NCI-H2107 (cell line): ENCODE measurements around the gene RNF151.
"Not testable (repeated sequence)": the region's sequence is repeated elsewhere in the genome, so short reads cannot be mapped to it uniquely, and the experiment has no call there.

Source experiments
- DNase-seq: peaks from one replicate; lab custom pipeline; 2025; lab: John Stamatoyannopoulos, UW

Gene RNF151

GRCh38 chr16:1960665-1961630, 5.7 kb upstream of the RNF151 start:
- DNase-seq, result no peak

GRCh38 chr16:1961651-1962067, 5.0 kb upstream of the RNF151 start:
- no peak for DNase-seq

GRCh38 chr16:1962161-1963153, 4.2 kb upstream of the RNF151 start:
- not testable (repeated sequence) for DNase-seq

DNA sequence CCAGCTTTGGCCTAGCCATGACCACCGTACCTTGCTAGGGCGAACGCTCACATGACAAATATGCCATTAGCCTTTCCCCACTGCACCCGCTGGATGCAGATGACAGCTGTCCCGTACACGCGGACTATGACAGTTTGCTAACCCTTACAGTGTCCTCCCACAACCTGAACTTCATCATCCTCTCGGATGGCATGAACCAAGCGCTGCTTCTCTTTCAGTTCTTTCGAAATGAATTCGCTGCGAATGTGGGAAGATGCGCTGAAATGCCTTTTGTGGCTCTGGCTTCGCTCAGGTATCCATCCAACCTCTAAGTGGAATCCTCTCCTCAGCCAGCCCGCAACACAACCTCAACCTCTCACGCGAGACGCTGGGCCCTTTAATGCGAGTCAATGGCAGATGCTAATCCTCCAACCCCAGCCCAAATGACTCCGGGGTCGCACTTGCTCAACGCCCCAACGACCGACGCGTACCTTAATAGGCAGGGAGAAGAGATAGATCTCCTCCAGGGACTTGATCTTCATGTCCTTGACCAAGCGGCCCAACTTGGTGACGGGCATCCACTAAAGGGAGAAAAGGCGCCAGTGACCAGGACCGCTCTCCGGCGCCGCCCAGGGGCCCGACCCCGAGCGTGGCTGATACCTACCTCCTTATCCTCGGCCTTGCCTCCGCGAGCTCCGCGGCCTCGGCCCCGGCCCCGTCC, 2.7 kb upstream of the RNF151 start:
- DNase-seq, result no peak

DNA sequence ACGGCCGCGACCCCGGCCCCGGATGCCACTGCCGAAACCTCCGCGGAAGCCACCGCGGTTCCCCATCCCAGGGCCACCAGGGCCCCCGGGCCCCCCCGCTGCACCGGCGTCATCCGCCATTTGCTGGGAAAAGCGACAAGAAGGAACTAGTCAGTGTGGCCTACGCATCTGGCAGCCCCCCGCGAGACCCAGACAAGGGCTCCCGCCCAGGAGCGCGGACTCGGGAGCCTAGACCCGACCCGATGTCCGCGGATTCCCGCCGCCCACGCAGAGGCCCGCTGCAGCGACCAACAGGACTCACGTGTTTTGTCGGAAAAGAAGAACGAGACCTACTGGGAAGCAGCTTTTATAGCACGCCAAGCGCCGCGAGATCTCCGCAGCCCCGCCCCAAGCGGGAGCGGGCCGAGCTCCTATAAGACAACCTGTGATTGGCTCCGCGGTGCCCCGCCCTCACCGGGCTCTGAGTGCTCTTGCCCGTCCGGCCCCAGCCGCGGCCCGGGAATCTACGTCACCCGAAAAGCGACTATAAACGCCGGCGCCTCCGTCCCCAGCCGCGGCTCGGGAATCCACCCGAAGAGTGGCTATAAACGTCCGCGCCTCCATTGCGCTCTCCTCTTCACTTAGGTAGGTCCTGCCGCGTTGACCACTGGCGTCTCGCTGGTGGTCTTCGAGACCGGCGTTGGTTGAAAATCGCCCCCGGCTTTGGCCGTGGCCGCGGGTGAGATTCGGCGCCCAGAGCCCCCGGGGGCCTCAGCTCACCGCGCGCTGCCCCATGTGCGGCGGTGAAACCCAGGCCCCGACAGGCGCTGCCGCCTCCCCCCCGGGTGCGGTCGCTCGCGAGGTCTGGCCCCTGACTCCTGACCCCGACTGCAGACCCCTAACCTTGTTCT, 1.9 kb upstream of the RNF151 start, which contains the start of gene RPS2:
Gene RPS2 (minus strand): TSS at position 321 of the 890 bp plus-strand sequence. CDS start 201 bp downstream, at position 120.
- DNase-seq, result peak; percentile 98

GRCh38 chr16:1965396-1966001, 1.2 kb upstream of the RNF151 start:
- no peak for DNase-seq

- no peak for DNase-seq
These were observed 1.7 kb downstream of the RNF151 start for GRCh38 chr16:1968146-1968953.

DNA sequence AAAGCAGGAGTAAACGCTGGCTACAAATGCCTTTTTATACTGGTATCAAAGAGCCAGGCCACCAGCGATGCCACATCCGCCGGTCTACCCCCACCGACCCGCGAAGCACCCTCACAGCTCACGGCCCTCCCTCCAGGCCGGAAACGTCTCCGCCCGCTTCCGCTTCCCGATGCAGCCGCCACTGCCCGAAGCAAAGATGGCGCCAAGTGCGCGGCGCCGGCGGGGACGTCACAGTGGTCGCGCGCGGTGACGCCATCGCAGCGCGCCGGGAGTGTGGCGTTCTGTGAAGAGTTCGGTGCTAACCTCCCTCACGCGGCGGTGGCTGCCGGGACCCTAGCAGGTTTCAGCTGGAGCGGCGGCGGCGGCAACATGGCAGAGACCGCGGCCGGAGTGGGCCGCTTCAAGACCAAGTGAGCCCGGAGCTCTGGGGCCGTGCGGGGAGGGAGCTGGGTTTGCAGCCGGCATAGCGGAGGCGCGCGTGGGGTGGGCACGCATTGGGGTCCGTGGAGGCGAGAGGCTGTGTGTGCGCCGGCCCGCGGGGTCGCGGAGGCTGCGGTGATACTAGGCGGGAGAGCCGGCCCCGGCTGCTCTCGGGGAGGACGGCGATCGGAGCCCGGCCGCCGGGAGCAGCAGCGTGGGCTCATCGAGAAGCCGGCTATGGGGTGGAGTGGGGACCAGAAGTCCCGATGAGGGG, 5.3 kb downstream of the RNF151 start, which contains the start of gene TBL3:
Gene TBL3 (plus strand): TSS at position 258 of the 694 bp plus-strand sequence. CDS start 112 bp downstream, at position 370.
- DNase-seq, result peak; percentile 87

- no peak for DNase-seq
These were observed 5.8 kb downstream of the RNF151 start for GRCh38 chr16:1972490-1972877.

DNA sequence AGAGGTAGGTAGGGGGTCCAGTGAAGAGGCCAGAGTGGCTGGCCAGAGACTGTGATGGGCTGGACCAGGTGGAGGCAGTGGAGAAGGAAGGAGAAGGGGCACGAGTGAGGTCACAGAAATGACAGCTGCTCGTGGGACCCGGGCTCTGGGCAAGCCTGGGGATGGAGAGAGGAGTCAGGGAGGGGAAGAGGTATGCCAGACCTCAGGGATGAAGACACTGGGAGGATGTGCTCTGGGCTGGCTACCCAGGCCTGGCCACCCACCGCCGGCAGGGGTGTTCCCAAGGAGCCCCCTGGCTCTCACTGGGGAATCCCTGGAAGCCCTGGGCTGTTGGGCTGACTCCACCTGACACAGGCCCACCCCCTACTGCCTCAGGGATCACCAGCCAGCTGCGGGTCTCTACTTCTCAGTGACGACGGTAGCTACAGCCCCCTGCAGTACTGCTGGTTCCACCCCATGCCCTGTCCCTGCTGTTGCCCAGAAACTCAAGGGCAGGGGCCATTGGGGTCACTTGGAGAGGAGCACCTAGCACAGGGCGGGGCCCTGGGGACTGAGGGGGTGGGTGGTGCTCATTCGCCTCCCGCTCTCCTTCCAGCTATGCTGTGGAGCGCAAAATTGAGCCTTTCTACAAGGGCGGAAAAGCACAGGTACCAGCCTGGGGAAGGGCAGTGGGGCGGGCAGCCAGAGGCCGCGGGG, 7.0 kb downstream of the RNF151 start:
- no peak for DNase-seq

- DNase-seq, result no peak
These were observed 7.8 kb downstream of the RNF151 start for GRCh38 chr16:1974157-1975070.

- DNase-seq, result no peak
These were observed 9.0 kb downstream of the RNF151 start for GRCh38 chr16:1975432-1976215.

DNA sequence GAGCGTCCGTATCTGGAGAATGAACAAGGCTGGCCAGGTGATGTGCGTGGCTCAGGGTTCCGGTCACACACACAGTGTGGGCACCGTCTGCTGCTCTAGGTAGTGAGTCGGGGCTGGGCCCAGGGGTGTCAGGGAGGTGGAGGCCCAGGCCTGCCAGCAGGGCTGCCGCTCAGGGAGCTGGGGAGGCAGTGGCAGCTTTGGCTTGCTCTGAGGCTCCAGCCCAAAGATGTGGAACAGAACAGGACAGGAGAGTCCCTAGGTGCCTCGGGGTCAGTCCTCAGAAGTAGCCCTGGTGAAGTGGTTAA, 9.5 kb downstream of the RNF151 start:
- no peak for DNase-seq

DNA sequence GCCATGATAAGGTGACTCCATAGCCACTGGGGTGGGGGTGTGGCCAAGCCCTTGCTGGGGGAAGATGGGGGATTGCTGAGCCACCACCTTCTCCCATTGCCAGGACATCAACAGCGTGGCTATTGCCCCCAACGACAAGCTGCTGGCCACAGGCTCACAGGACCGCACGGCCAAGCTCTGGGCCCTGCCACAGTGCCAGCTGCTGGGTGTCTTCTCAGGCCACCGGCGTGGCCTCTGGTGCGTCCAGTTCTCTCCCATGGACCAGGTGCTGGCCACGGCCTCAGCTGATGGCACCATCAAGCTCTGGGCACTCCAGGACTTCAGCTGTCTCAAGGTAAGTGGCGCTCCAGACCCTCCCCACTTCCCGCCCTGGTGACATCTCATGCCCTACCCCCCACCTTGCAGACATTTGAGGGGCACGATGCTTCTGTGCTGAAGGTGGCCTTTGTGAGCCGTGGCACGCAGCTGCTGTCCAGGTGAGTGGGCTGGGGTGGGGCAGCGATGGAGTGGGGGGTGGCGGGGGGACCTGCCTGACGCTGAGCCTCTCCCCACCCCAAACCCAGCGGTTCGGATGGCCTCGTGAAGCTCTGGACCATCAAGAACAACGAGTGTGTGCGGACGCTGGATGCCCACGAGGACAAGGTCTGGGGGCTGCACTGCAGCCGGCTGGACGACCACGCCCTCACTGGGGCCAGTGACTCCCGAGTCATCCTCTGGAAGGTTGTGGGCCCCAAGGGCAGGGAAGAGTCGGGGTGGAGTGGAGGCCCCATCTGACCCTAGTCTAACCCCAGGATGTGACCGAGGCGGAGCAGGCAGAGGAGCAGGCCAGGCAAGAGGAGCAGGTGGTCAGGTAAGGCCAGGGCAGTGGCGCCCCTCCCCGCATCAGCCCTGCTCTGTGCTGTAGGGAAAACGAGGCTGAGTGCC, 10.6 kb downstream of the RNF151 start:
- DNase-seq, result no peak

DNA sequence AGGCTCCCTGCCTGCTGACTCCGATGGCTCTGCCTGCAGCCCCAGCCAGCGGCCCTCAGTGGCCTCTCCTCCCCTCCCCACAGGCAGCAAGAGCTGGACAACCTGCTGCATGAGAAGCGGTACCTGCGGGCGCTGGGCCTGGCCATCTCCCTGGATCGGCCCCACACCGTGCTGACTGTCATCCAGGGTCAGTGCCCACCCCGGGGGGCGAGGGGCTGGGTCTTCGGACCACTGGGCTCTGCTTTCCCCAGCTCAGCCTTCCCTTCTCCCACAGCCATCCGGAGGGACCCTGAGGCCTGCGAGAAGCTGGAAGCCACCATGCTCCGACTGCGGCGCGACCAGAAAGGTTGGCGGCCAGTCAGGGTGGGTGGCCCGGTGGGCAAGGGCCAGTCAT, 11.2 kb downstream of the RNF151 start:
- DNase-seq, result no peak
